Mammary epithelial cell (primary cell): Measurements from ENCODE around the gene COL8A2.
A peak's percentile ranks its signal among the peaks of the same experiment; 100 is the strongest.

Source experiments
- CTCF ChIP-seq, 2 donors: IDR thresholded peaks in 1 of 2; conservative IDR thresholded peaks in 1 of 2; 2 replicates each; pipeline ENCODE4 v1.5.1; 2011 to 2012; ENCODE audit warnings: inconsistent platforms in 2 of 2, low read length in 2 of 2, mild to moderate bottlenecking in 2 of 2, control low read depth in 1 of 2, low read depth in 1 of 2; ENCODE audit not compliant: insufficient read depth in 1 of 2; ENCODE audit errors: extremely low read depth in 1 of 2
- EZH2 ChIP-seq: IDR thresholded peaks from 2 replicates; pipeline ENCODE4 v1.6.1; 2012; ENCODE audit warnings: low read length, inconsistent platforms, borderline replicate concordance

GRCh38 chr1:36099681-36100341 lies 25.2 kb downstream of the COL8A2 start:
- TF ChIP-seq EZH2, result no peak
- peak; percentile 86 to 96 for TF ChIP-seq CTCF (conservative IDR thresholded peaks at IDR 0.05 in 1 of 2, IDR thresholded peaks at IDR 0.05 in 1 of 2; ENCODE audit: extremely low read depth in 1 of 2, insufficient read depth in 1 of 2, low read depth in 1 of 2, low read length in 2 of 2)
